Pulmonary artery endothelial cell (primary cell): ENCODE measurements around the gene ADGRG3. TPM values are rescaled to one million over a fixed set of nuclear protein-coding genes. Genes with fewer than 3 reads are reported as not detected.
"Not testable (repeated sequence)": the region's sequence is repeated elsewhere in the genome, so short reads cannot be mapped to it uniquely, and the experiment has no call there.

Experiments
- DNase-seq: peaks from one replicate; pipeline ENCODE4 v3.0.0-alpha.2; 2011; ENCODE audit warnings: low read depth, low spot score
- total RNA-seq: library from RNA; depleted of rRNA; stranded (reverse); fragments of >200 nt; gene quantifications from 2 replicates; pipeline ENCODE4 v1.2.3, GENCODE V29; 2014

The ADGRG3 gene
- total RNA-seq, 1 donor from 2014 or later: not detected

- no peak for DNase-seq
Measured at GRCh38 chr16:57661936-57662906, 5.9 kb upstream of the ADGRG3 start.

- DNase-seq: no peak
Measured at GRCh38 chr16:57663436-57663835, 4.7 kb upstream of the ADGRG3 start.

DNA sequence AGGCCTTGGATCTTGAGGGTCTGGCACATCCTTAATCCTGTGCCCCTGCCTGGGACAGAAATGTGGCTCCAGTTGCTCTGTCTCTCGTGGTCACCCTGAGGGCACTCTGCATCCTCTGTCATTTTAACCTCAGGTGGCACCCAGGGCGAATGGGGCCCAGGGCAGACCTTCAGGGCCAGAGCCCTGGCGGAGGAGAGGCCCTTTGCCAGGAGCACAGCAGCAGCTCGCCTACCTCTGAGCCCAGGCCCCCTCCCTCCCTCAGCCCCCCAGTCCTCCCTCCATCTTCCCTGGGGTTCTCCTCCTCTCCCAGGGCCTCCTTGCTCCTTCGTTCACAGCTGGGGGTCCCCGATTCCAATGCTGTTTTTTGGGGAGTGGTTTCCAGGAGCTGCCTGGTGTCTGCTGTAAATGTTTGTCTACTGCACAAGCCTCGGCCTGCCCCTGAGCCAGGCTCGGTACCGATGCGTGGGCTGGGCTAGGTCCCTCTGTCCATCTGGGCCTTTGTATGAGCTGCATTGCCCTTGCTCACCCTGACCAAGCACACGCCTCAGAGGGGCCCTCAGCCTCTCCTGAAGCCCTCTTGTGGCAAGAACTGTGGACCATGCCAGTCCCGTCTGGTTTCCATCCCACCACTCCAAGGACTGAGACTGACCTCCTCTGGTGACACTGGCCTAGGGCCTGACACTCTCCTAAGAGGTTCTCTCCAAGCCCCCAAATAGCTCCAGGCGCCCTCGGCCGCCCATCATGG lies 4.0 kb upstream of the ADGRG3 start:
- DNase-seq: no peak

DNA sequence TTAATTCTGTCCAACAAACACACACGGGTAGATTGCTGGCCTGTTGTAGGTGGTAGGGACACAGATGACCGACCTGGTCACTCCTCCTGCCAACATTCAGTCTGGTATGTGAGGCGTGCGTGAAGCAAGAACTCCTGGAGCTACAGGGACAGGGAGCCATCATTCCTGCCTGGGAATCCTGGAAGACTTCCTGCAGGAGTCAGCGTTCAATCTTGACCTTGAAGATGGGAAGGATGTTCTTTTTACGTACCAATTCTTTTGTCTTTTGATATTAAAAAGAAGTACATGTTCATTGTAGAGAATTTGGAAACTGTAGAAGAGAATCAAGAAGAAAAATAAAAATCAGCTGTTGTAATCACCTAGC lies 3.5 kb upstream of the ADGRG3 start:
- DNase-seq: no peak

- no peak for DNase-seq
Measured at GRCh38 chr16:57665541-57665940, 2.6 kb upstream of the ADGRG3 start.

DNA sequence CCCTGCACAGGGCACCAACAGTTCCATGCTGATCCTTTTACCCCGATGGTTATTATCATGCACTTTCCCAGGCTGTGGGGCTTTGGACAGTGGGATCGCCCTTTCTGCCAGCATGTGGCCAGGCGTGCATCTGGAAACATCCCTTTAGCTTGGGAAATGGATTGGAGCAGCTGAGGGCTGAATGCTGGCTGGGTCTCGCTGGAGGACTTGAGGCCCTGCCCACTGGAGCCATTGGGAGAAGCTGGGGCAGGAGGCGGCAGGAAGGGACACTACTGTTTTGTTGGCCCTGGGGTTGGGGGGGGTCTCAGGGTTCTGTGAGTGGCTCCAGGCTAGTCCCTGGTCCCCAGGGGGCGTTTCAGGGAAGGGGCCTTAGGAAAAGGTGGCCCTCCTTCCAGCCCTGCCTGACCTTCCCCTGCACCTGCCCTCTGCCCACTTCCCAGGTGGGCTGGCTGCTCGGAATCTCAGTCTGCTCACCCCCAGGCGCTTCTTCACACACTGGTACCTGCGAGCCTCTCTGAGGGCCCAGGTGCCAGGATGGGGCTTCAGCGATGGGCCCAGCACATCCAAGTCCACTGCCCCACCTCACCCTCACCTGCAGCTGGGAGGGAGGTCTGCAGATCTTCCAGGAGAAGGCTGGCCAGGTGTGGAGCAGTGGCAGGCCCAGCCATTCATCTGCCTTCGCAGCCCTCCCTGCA lies 1.6 kb upstream of the ADGRG3 start:
- no peak for DNase-seq

- DNase-seq: no peak
Measured at GRCh38 chr16:57667048-57667525, 1.0 kb upstream of the ADGRG3 start.

GRCh38 chr16:57667526-57668262 lies 412 bp upstream of the ADGRG3 start:
- no peak for DNase-seq

DNA sequence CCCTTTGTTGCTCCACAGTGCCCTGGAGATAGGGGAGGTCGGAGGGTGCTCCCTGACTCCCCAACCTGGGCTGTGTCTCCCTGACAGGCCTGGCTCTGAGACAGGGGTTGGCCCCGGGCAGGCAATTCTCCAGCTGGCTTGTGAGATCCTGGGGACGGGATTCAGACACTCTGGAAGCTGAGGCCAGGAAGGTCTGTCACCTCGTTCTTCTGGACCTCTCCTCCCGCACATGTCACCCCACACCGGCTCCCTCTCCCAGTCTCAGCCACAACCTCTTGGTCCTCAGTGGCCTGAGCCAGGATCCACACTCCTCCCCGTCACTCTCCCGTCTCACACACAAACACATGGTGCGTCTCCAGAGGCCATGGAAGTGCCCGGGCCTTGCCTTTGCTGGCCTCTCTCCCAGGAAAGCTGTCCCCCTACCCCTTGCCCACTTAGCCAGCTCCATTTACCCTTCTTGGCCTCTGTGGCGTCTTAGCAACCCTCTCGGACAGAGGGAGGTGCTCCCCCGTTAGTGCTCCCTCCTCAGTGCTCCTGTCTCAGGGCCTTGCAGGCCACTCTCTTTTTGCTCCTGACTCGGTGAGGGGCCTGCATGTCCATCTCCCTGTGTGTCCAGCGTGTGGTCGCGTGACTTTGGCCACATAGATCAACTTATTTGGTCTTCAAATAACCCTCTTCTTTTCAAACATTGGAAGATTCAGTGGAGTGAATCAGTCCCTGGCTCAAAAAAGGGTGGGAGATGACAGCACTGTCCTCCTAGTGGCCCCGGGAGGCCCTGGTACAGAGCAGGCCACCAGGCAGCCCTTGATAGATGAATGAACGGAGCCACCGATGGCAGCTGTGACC lies 747 bp downstream of the ADGRG3 start:
- no peak for DNase-seq

- no peak for DNase-seq
Measured at GRCh38 chr16:57669476-57670162, 1.5 kb downstream of the ADGRG3 start.

- DNase-seq: no peak
Measured at GRCh38 chr16:57670196-57670595, 2.1 kb downstream of the ADGRG3 start.

GRCh38 chr16:57671451-57671850 lies 3.3 kb downstream of the ADGRG3 start:
- not testable (repeated sequence) for DNase-seq

GRCh38 chr16:57672416-57672815 lies 4.3 kb downstream of the ADGRG3 start:
- no peak for DNase-seq

DNA sequence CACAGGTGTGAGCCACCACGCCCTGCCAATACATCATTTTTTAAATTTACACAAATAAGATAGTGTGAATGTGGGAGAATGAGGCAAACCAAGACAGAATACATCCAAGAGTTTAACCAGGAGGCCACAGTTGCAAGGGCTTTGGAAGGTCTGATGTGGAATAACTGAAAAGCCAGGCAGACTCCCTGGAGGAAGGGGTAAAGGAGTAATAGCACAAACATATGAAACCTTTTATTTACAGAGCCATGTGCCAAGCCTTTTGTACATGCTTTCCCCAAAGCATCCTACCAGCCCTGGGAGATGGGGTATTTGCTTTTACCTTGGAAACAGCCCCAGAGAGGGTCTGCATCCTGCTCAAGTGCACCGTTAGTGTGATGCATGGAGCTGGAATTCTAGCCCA lies 4.7 kb downstream of the ADGRG3 start:
- DNase-seq: no peak

DNA sequence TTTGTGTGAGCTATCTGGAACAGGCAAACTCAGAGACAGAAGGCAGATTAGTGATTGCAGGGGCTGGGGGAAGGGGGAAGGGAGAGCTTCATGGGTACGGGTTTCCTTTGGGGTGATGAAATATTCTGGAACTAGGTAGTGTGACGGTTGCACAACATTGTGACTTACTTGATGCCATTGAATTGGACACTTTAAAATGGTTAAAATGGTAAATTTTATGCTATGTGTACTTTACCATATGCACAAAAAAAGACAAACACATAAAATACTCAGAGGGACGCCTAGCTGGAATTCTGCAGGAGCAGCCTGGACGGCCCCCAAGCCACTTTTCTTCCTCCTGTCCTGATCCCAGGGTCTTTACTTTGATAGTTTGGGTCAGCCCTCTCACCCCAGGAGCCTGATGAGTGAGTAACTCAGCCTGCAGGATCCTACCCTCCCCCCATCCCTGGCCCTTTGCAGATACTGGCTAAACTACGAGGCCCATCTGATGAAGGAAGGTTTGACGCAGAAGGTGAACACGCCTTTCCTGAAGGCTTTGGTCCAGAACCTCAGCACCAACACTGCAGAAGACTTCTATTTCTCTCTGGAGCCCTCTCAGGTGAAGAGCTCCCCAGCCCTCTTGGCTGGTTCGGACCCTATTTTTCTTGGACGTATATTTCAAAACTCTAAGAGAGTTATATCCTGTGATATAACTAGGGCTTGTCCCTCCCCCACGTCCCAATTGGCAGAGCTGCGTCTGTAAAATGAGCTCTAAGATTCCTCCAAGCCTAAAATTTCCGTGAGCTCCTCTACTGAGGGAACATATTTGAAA lies 7.8 kb downstream of the ADGRG3 start:
- DNase-seq: no peak

GRCh38 chr16:57676553-57677085 lies 8.5 kb downstream of the ADGRG3 start:
- DNase-seq: no peak

GRCh38 chr16:57677622-57678369 lies 9.7 kb downstream of the ADGRG3 start:
- DNase-seq: no peak

GRCh38 chr16:57679016-57679415 lies 10.9 kb downstream of the ADGRG3 start:
- DNase-seq: no peak
